GM10266 (cell line): ENCODE results near the gene GSE1.

Source experiments
- DNase-seq: peaks from one replicate; pipeline ENCODE4 v3.0.0; 2012; ENCODE audit errors: extremely low spot score
- CTCF ChIP-seq: IDR thresholded peaks from 2 replicates; pipeline ENCODE4 v1.5.1; 2012; ENCODE audit warnings: mild to moderate bottlenecking, low read depth; ENCODE audit not compliant: control insufficient read depth, insufficient read depth; ENCODE audit errors: missing control alignments

Gene GSE1

GRCh38 chr16:85676466-85676865, 63.3 kb downstream of the GSE1 start:
- TF ChIP-seq CTCF = no peak
- no peak for DNase-seq

- DNase-seq = no peak
- TF ChIP-seq CTCF = no peak
Observed at GRCh38 chr16:85677383-85677967, 64.4 kb downstream of the GSE1 start.

- no peak for TF ChIP-seq CTCF
- no peak for DNase-seq
Observed at GRCh38 chr16:85678016-85678415, 64.9 kb downstream of the GSE1 start.

- TF ChIP-seq CTCF = no peak
Observed at GRCh38 chr16:85678821-85679220, 65.7 kb downstream of the GSE1 start.

GRCh38 chr16:85679870-85680269, 66.7 kb downstream of the GSE1 start:
- no peak for DNase-seq
- TF ChIP-seq CTCF = no peak

More at GRCh38 chr16:85678821-85679220, 65.7 kb downstream of the GSE1 start:
- no peak for DNase-seq

- TF ChIP-seq CTCF = no peak
- DNase-seq = no peak
Observed at GRCh38 chr16:85680352-85680944, 67.3 kb downstream of the GSE1 start.

GRCh38 chr16:85681255-85681654, 68.1 kb downstream of the GSE1 start:
- TF ChIP-seq CTCF = no peak
- no peak for DNase-seq
